ENCODE results near the gene DDX39B.

The DDX39B gene

DNA sequence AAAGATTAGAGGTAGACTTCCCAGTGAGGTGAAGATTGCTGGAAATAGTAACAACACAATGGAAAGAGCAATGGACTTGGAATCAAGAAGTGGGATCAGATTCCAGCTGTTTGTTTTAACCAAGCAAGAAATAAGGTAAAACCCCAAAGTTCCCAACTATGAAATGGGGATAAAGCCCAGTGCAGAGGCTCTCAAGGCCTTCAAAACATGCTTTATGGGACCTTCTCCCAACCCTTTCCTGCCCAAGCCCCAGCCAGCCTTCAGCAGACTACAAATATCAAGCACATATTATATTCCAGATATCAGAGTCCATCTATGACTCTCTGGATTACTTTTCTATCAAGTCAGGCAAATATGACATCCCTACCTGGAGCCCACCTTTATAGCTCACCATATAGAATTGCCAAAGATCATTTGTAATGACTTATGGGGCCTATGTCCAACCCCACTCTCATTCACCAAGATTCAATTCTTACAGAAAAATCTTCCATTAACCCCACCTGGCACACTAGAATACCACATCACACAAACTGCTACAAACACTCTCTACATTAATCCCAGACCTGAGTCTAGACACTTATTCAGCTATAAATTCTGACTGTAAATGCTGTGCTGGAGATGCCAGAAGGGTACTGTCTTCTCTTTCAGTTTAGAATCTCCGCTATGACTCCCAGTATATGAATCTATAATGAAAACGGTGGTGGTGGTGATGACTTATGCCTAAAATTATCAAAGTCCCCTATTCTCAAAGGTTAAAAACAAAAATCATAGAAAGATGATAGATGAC is 6.1 kb downstream of the DDX39B start:
- no peaks in the 10 kb centered on the region for H3K9me3 ChIP-seq (ENCODE audit: severe bottlenecking)
- H3K4me1 ChIP-seq (ENCODE audit: insufficient read depth, poor library complexity, severe bottlenecking): peaks cover 12% of the 10 kb centered on the region
- peaks cover 99% of the 10 kb centered on the region for H3K36me3 ChIP-seq (ENCODE audit: low read depth)
- DNase-seq (ENCODE audit: low spot score) (no peak), ATAC-seq (ENCODE audit: low read depth) (no peak)
- H3K27me3 ChIP-seq (ENCODE audit: insufficient read depth, poor library complexity, severe bottlenecking): no peaks in the 10 kb centered on the region
- no peak for TF ChIP-seq CTCF (IDR thresholded peaks at IDR 0.05; ENCODE audit: poor library complexity, severe bottlenecking)
- no peak overlapping the region for H3K4me3 ChIP-seq (ENCODE audit: severe bottlenecking)
- no peak overlapping the region for H3K27ac ChIP-seq (ENCODE audit: poor library complexity, severe bottlenecking)

DNA sequence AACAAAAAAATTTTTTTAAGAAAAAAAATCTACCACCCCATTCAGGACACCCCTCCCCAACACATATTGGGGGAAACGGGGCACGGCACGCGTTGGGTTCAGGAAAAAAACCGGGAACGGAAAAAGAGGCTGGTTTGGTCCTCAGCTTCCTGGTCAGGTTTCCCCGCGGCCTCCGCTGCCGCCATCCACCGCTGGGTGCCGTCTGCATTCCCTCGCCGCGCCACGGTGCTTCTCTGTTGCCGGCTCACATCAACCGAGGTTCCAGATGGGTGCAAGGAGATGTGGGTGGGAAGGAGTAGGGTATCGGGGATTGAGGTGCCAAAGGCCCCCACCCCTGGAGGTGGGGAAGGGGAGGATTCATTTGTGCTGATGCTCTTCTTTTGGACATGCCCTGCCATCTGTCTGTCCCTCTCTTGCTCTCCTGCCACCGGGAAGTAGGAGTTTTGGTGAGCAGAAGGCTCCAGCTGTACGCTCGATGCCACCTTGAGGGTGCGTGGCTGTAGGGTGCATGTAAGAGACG is 7.2 kb downstream of the DDX39B start:
- no peaks in the 10 kb centered on the region for H3K9me3 ChIP-seq (ENCODE audit: severe bottlenecking)
- TF ChIP-seq CTCF (IDR thresholded peaks at IDR 0.05; ENCODE audit: poor library complexity, severe bottlenecking): no peak
- DNase-seq (ENCODE audit: low spot score) (no peak), ATAC-seq (ENCODE audit: low read depth) (no peak)
- peaks cover 96% of the 10 kb centered on the region for H3K36me3 ChIP-seq (ENCODE audit: low read depth)
- H3K27me3 ChIP-seq (ENCODE audit: insufficient read depth, poor library complexity, severe bottlenecking): no peaks in the 10 kb centered on the region
- H3K4me1 ChIP-seq (ENCODE audit: insufficient read depth, poor library complexity, severe bottlenecking): peaks cover 5% of the 10 kb centered on the region
- no peak overlapping the region for H3K4me3 ChIP-seq (ENCODE audit: severe bottlenecking)
- no peak overlapping the region for H3K27ac ChIP-seq (ENCODE audit: poor library complexity, severe bottlenecking)

DNA sequence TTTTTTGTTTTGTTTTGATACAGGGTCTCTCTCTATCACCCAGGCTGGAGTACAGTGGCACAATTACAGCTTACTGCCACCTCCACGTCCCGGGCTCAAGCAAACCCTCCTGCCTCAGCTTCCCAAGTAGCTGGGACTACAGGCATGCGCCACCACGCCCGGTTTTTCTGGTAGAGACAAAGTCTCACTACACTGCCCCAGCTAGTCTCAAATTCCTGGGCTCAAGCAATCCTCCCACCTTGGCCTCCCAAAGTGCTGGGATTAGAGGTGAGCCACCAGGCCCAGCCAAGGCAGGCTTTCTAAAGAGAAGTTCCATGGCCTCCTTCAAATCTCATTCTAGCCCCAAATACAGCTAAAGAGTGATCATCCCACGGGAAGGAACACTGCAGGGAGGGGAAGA is 7.8 kb downstream of the DDX39B start:
- Histone ChIP-seq H3K27me3 (ENCODE audit: insufficient read depth, poor library complexity, severe bottlenecking) (no peaks in the 10 kb centered on the region), H3K9me3 (ENCODE audit: severe bottlenecking) (no peaks in the 10 kb centered on the region), H3K4me3 (ENCODE audit: severe bottlenecking) (no peak overlapping the region), H3K36me3 (ENCODE audit: low read depth) (peaks cover 90% of the 10 kb centered on the region), H3K27ac (ENCODE audit: poor library complexity, severe bottlenecking) (no peak overlapping the region), H3K4me1 (ENCODE audit: insufficient read depth, poor library complexity, severe bottlenecking) (no peaks in the 10 kb centered on the region)
- ATAC-seq (ENCODE audit: low read depth): no peak
- DNase-seq (ENCODE audit: low spot score): no peak
- no peak for TF ChIP-seq CTCF (IDR thresholded peaks at IDR 0.05; ENCODE audit: poor library complexity, severe bottlenecking)

DNA sequence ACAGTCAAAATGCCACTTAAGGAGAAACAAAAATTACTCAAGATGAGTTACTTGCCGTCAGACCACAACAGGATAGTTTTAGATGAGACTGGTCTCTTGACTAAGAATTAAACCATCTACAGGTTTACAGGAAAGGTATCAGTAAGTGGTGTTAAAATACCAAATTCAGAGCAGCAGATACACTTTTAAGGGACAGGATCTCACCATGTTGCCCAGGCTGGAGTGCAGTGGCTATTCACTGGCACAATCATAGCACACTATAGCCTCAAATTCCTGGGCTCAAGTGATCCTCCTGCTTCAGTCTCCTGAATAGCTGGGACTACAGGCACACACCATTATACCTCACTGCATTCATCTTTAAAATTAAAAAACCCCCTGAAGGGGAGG is 8.4 kb downstream of the DDX39B start:
- Histone ChIP-seq H3K36me3 (ENCODE audit: low read depth) (peaks cover 85% of the 10 kb centered on the region), H3K4me1 (ENCODE audit: insufficient read depth, poor library complexity, severe bottlenecking) (no peaks in the 10 kb centered on the region), H3K9me3 (ENCODE audit: severe bottlenecking) (no peaks in the 10 kb centered on the region), H3K4me3 (ENCODE audit: severe bottlenecking) (no peak overlapping the region), H3K27ac (ENCODE audit: poor library complexity, severe bottlenecking) (no peak overlapping the region), H3K27me3 (ENCODE audit: insufficient read depth, poor library complexity, severe bottlenecking) (no peaks in the 10 kb centered on the region)
- ATAC-seq (ENCODE audit: low read depth): no peak
- no peak for TF ChIP-seq CTCF (IDR thresholded peaks at IDR 0.05; ENCODE audit: poor library complexity, severe bottlenecking)
- no peak for DNase-seq (ENCODE audit: low spot score)

All from RWPE2 (cell line).